Panc1 (cell line): ENCODE results near the gene GZMA. TPM values are rescaled to one million over a fixed set of nuclear protein-coding genes. Genes with fewer than 3 reads are reported as not detected.

Experiments used
- ATAC-seq: fragments of 200-7000 bp; cut with Tn5 transposase; 2 replicates; pipeline ENCODE4 v1.9.1; 2020; ENCODE audit warnings: mild to moderate bottlenecking, moderate library complexity
- BruUV-seq: library from RNA; stranded (reverse); fragments of 400-500 nt; replicated peaks from 2 replicates; lab custom pipeline; 2021; lab: Mats Ljungman, UMichigan
- CTCF ChIA-PET: fragments of 300-600 bp; sonication (Branson Sonifier 250); formaldehyde crosslinking; loops from one replicate; lab custom pipeline; 2022; ENCODE audit warnings: antibody characterized with exemption; lab: Charles Lee
- POLR2A ChIA-PET: fragments of 300-600 bp; sonication (Branson Sonifier 250); formaldehyde crosslinking; loops from one replicate; lab custom pipeline; 2022; ENCODE audit warnings: antibody characterized with exemption; lab: Charles Lee
- DNase-seq: peaks from one replicate; pipeline ENCODE4 v3.0.0-alpha.2; 2010; ENCODE audit warnings: low read depth, low spot score
- H3K27ac ChIP-seq: 2 replicates; pipeline ENCODE4 v1.5.1; 2011; ENCODE audit warnings: mild to moderate bottlenecking, low read length, inconsistent platforms
- H3K27me3 ChIP-seq: fragments of 200-500 bp; sonication (Bioruptor generic); 2 replicates; pipeline ENCODE4 v1.6.0; 2014; ENCODE audit warnings: low read length, inconsistent platforms; ENCODE audit not compliant: control insufficient read depth, insufficient read depth
- H3K36me3 ChIP-seq: fragments of 200-500 bp; sonication (Bioruptor generic); 2 replicates; pipeline ENCODE4 v1.5.1; 2014; ENCODE audit warnings: inconsistent platforms, mild to moderate bottlenecking, low read length, moderate library complexity; ENCODE audit not compliant: control insufficient read depth, insufficient read depth
- H3K4me1 ChIP-seq: 2 replicates; pipeline ENCODE4 v1.5.1; 2011; ENCODE audit warnings: inconsistent platforms, mild to moderate bottlenecking, low read length, moderate library complexity; ENCODE audit not compliant: control insufficient read depth, insufficient read depth
- H3K4me3 ChIP-seq, 2 experiments: 2 replicates each; pipeline ENCODE4 v1.5.1; 2011 to 2012; ENCODE audit warnings: low read depth in 2 of 2, low read length in 2 of 2, mild to moderate bottlenecking in 2 of 2, inconsistent platforms in 1 of 2, moderate library complexity in 1 of 2
- H3K9me3 ChIP-seq: fragments of 200-500 bp; sonication (Bioruptor generic); 2 replicates; pipeline ENCODE4 v1.5.1; 2014; ENCODE audit warnings: low read depth, mild to moderate bottlenecking, inconsistent platforms, low read length, moderate library complexity; ENCODE audit not compliant: control insufficient read depth, insufficient read depth
- POLR2AphosphoS5 ChIP-seq: IDR thresholded peaks from 2 replicates; pipeline ENCODE4 v1.6.1; 2012; ENCODE audit warnings: mild to moderate bottlenecking, low read depth, low read length, moderate library complexity
- REST ChIP-seq, 2 experiments: IDR thresholded peaks; 2 replicates each; pipeline ENCODE4 v1.6.1; 2011 to 2012; ENCODE audit warnings: low read depth in 2 of 2, control low read depth in 1 of 2, low read length in 1 of 2, mild to moderate bottlenecking in 1 of 2, moderate library complexity in 1 of 2; ENCODE audit not compliant: insufficient read depth in 1 of 2
- SIN3A ChIP-seq: IDR thresholded peaks from 2 replicates; pipeline ENCODE4 v1.6.1; 2012; ENCODE audit warnings: low read depth, mild to moderate bottlenecking, low read length, moderate library complexity, borderline replicate concordance; ENCODE audit not compliant: insufficient read depth
- TCF7L2 ChIP-seq: IDR thresholded peaks from 2 replicates; pipeline ENCODE4 v1.6.1; 2011; ENCODE audit warnings: mild to moderate bottlenecking, low read depth, low read length, inconsistent platforms
- in situ Hi-C: cut with HindIII; loops from 2 replicates; pipeline ENCODE4 v1.10.0; 2016; ENCODE audit warnings: low sequenced_read_pairs, low pct_unique_long_range_greater_than_20kb
- intact Hi-C: fragments of 100-400 bp; cut with micrococcal nuclease; formaldehyde crosslinking; loops from one replicate; pipeline ENCODE4 v1.10.0; 2022; ENCODE audit not compliant: unreplicated experiment
- total RNA-seq: library from RNA; stranded (reverse); gene quantifications from one replicate; pipeline ENCODE4 v1.2.1, GENCODE V29; 2021; ENCODE audit not compliant: unreplicated experiment
- TF ChIP-seq, protein P1 (sequence below): fragments of 450-650 bp; IDR thresholded peaks from 2 replicates; pipeline ENCODE4 v1.5.1; 2017; ENCODE audit warnings: mild to moderate bottlenecking

GZMA gene
- total RNA-seq, 1 experiment from 2014 or later, result not detected

- Histone ChIP-seq H3K27me3 (no peaks in the 10 kb centered on the region), H3K4me1 (no peaks in the 10 kb centered on the region), H3K4me3 (no peak overlapping the region), H3K27ac (no peak overlapping the region), H3K36me3 (no peaks in the 10 kb centered on the region), H3K9me3 (no peaks in the 10 kb centered on the region)
- no TSS peak for BruUV-seq
- ATAC-seq, result no peak
- no peak for TF ChIP-seq POLR2AphosphoS5
- TF ChIP-seq TCF7L2, result no peak
- TF ChIP-seq, protein P1, sequence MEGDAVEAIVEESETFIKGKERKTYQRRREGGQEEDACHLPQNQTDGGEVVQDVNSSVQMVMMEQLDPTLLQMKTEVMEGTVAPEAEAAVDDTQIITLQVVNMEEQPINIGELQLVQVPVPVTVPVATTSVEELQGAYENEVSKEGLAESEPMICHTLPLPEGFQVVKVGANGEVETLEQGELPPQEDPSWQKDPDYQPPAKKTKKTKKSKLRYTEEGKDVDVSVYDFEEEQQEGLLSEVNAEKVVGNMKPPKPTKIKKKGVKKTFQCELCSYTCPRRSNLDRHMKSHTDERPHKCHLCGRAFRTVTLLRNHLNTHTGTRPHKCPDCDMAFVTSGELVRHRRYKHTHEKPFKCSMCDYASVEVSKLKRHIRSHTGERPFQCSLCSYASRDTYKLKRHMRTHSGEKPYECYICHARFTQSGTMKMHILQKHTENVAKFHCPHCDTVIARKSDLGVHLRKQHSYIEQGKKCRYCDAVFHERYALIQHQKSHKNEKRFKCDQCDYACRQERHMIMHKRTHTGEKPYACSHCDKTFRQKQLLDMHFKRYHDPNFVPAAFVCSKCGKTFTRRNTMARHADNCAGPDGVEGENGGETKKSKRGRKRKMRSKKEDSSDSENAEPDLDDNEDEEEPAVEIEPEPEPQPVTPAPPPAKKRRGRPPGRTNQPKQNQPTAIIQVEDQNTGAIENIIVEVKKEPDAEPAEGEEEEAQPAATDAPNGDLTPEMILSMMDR, result no peak
- no peak for TF ChIP-seq SIN3A
- TF ChIP-seq REST (IDR thresholded peaks at IDR 0.05; ENCODE audit: insufficient read depth in 1 of 2, low read depth in 2 of 2, low read length in 1 of 2), result no peak
- ChIA-PET POLR2A (interaction anchor here (0.6 kb wide), 1 partner anchor 685 kb away, joined by 6 read pairs; no protein-coding TSS in a partner anchor), CTCF (no interaction called here)
- intact Hi-C loops (no loop called here), in situ Hi-C loops (no loop called here)
- no peak for DNase-seq
These were observed 730 bp upstream of the GZMA start for GRCh38 chr5:55101556-55102276.

DNA sequence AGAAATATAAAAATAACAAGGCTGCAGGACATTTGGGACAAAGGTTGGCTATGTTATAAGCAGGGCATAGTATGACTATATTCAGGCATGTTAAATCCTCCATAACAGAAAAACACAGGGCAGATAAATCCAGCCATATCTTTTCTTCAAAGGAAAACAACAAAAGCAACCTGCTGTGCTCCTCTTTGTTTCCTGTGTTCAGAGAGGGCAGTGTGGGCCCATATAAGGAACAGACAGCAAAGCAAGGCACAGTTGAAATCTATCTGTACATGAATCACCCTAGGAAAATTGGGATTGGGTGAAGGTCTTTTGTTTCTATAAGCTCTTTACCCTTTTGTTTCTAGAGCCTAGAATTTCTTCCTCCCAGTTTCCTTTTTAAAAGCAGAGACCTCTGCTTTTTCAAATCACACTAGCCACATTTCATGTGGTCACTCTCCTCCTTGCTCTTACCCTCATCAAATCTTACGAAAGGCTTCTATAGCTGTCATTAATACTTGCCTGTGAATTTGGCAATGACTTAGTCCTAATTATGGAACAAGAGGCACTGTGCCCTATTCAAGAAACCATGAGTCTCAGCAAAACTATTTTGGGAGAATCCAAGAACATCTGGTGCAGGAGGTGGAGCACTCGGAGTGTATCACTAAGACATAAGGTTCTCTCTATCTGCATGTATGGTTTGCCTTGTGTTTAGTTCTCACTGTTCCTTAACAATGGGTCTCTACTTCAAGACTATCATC lies 1.8 kb downstream of the GZMA start:
- Histone ChIP-seq H3K9me3 (no peaks in the 10 kb centered on the region), H3K4me3 (no peak overlapping the region), H3K4me1 (no peaks in the 10 kb centered on the region), H3K27me3 (no peaks in the 10 kb centered on the region), H3K36me3 (no peaks in the 10 kb centered on the region), H3K27ac (no peak overlapping the region)
- BruUV-seq, result no TSS peak
- POLR2A ChIA-PET, result interaction anchor here (0.6 kb wide), 1 partner anchor 50 kb away, joined by 3 read pairs; no protein-coding TSS in a partner anchor
- DNase-seq, result no peak
- in situ Hi-C loops, result no loop called here
- intact Hi-C loops, result no loop called here
- TF ChIP-seq TCF7L2 (no peak), POLR2AphosphoS5 (no peak), REST (IDR thresholded peaks at IDR 0.05; ENCODE audit: insufficient read depth in 1 of 2, low read depth in 2 of 2, low read length in 1 of 2) (no peak), SIN3A (no peak)
- TF ChIP-seq, protein P1, result no peak
- CTCF ChIA-PET, result no interaction called here
- no peak for ATAC-seq
